Neural cell (in vitro differentiated cells): Measurements from ENCODE around the gene TMEM44. TPM values are rescaled to one million over a fixed set of nuclear protein-coding genes. Genes with fewer than 3 reads are reported as not detected.

Source experiments
- H2AFZ ChIP-seq: fragments of 200-600, 300-800 bp; sonication (generic), shearing (Covaris generic); 2 replicates; pipeline ENCODE4 v1.6.0; 2014; ENCODE audit warnings: low read depth, mild to moderate bottlenecking, antibody characterized with exemption, low read length, moderate library complexity
- H3F3A ChIP-seq: fragments of 200-600 bp; shearing (Covaris generic); 2 replicates; pipeline ENCODE4 v1.6.1; 2016; ENCODE audit warnings: mild to moderate bottlenecking, moderate library complexity, mixed read lengths, antibody characterized with exemption, low read length; ENCODE audit not compliant: insufficient read depth, poor library complexity, severe bottlenecking
- H3K27ac ChIP-seq: fragments of 200-600, 300-800 bp; sonication (generic), shearing (Covaris generic); 2 replicates; pipeline ENCODE4 v1.5.1; 2014; ENCODE audit warnings: mild to moderate bottlenecking, low read length, moderate library complexity
- H3K27me3 ChIP-seq: fragments of 300-800, 200-600 bp; sonication (generic), shearing (Covaris generic); 2 replicates; pipeline ENCODE4 v1.6.0; 2014; ENCODE audit warnings: mild to moderate bottlenecking, low read depth, low read length, moderate library complexity; ENCODE audit not compliant: insufficient read depth
- H3K36me3 ChIP-seq: fragments of 300-800, 200-600 bp; sonication (generic), shearing (Covaris generic); 2 replicates; pipeline ENCODE4 v1.5.1; 2014; ENCODE audit warnings: mild to moderate bottlenecking, antibody characterized with exemption, low read length, moderate library complexity; ENCODE audit not compliant: insufficient read depth
- H3K4me2 ChIP-seq: fragments of 300-800, 200-600 bp; sonication (generic), shearing (Covaris generic); 2 replicates; pipeline ENCODE4 v1.6.0; 2014; ENCODE audit warnings: mild to moderate bottlenecking, low read length
- H3K4me3 ChIP-seq: fragments of 300-800, 200-600 bp; sonication (generic), shearing (Covaris generic); 2 replicates; pipeline ENCODE4 v1.5.1; 2014; ENCODE audit warnings: mild to moderate bottlenecking, low read length, moderate library complexity
- H3K79me2 ChIP-seq: fragments of 200-600 bp; shearing (Covaris generic); replicated peaks from 2 replicates; pipeline ENCODE4 v1.6.0; 2014; ENCODE audit warnings: mild to moderate bottlenecking, low read length, moderate library complexity; ENCODE audit not compliant: insufficient read depth
- H3K9ac ChIP-seq: fragments of 300-800, 200-600 bp; sonication (generic), shearing (Covaris generic); 2 replicates; pipeline ENCODE4 v1.6.1; 2016; ENCODE audit warnings: mild to moderate bottlenecking, low read length, mixed read lengths
- H3K9me2 ChIP-seq: fragments of 200-600 bp; shearing (Covaris generic); 2 replicates; pipeline ENCODE4 v1.6.1; 2016; ENCODE audit warnings: mild to moderate bottlenecking, low read length, mixed read lengths; ENCODE audit not compliant: insufficient read depth
- H3K9me3 ChIP-seq: fragments of 200-600, 300-800 bp; sonication (generic), shearing (Covaris generic); 2 replicates; pipeline ENCODE4 v1.6.1; 2016; ENCODE audit warnings: mild to moderate bottlenecking, mixed run types, low read length, moderate library complexity, mixed read lengths
- H4K20me1 ChIP-seq: fragments of 200-600 bp; shearing (Covaris generic); 2 replicates; pipeline ENCODE4 v1.6.1; 2016; ENCODE audit warnings: mild to moderate bottlenecking, mixed run types; ENCODE audit not compliant: insufficient read depth
- EP300 ChIP-seq: fragments of 450-650 bp; conservative IDR thresholded peaks from 2 replicates; pipeline ENCODE4 v1.6.1; 2014; ENCODE audit warnings: antibody characterized with exemption, mild to moderate bottlenecking, moderate library complexity; ENCODE audit not compliant: poor library complexity, severe bottlenecking
- EZH2 ChIP-seq: fragments of 200-600, 300-800 bp; shearing (Covaris generic), sonication (generic); IDR thresholded peaks from 2 replicates; pipeline ENCODE4 v1.6.1; 2014; ENCODE audit warnings: antibody characterized with exemption, low read length, borderline replicate concordance, mild to moderate bottlenecking; ENCODE audit not compliant: insufficient read depth, poor library complexity, severe bottlenecking
- MXI1 ChIP-seq: fragments of 450-650 bp; conservative IDR thresholded peaks from 2 replicates; pipeline ENCODE4 v1.6.1; 2014; ENCODE audit warnings: antibody characterized with exemption, mild to moderate bottlenecking; ENCODE audit not compliant: poor library complexity, severe bottlenecking
- POLR2AphosphoS5 ChIP-seq: IDR thresholded peaks from 2 replicates; pipeline ENCODE4 v1.6.1; 2012
- RAD21 ChIP-seq: fragments of 450-650 bp; conservative IDR thresholded peaks from 2 replicates; pipeline ENCODE4 v1.6.1; 2014; ENCODE audit warnings: antibody characterized with exemption, mild to moderate bottlenecking, moderate library complexity
- REST ChIP-seq: IDR thresholded peaks from 2 replicates; pipeline ENCODE4 v1.6.1; 2012; ENCODE audit warnings: borderline replicate concordance
- SMC3 ChIP-seq: fragments of 450-650 bp; conservative IDR thresholded peaks from 2 replicates; pipeline ENCODE4 v1.6.1; 2014; ENCODE audit warnings: antibody characterized with exemption, mild to moderate bottlenecking, moderate library complexity; ENCODE audit not compliant: poor library complexity
- TAF1 ChIP-seq: IDR thresholded peaks from 2 replicates; pipeline ENCODE4 v1.6.1; 2012; ENCODE audit warnings: low read depth
- polyA plus RNA-seq: library from polyadenylated mRNA; depleted of rRNA; stranded (reverse); fragments of >200 nt; gene quantifications from 2 replicates; pipeline ENCODE4 v1.2.3, GENCODE V29; 2014
- TF ChIP-seq, protein P1 (sequence below): fragments of 450-650 bp; IDR thresholded peaks from 2 replicates; pipeline ENCODE4 v1.5.1; 2014; ENCODE audit warnings: antibody characterized with exemption, mild to moderate bottlenecking, moderate library complexity; ENCODE audit not compliant: poor library complexity, severe bottlenecking

Gene TMEM44
- polyA plus RNA-seq, 1 donor from 2014 or later = 40.6 TPM

DNA sequence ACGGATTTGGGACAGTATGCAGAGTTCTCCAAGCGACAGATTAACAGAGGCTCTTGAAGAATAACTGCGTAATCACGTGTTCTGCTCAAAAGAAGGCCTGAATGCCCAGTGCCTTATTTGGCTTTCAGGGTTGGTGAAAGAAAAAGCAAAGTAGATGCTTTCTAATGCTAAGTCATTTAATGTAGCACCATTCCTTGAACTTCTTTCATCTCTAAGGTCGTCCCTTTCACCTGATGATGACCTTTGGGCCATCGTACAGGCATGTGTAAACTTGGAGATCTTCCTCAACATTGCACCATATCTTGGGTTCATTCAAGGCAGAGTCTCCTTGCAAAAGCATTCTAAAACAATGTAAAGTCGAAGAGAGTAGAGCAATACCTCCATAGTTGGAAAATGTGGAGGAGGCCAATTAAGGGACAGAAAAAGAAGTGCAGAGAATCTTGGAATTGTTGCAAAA lies 48.9 kb downstream of the TMEM44 start:
- no peaks in the 10 kb centered on the region for H4K20me1 ChIP-seq
- H3K36me3 ChIP-seq = no peaks in the 10 kb centered on the region
- peak overlapping the region; percentile 74 for H3K4me2 ChIP-seq
- no peaks in the 10 kb centered on the region for H3K9me3 ChIP-seq
- H3K27me3 ChIP-seq = no peaks in the 10 kb centered on the region
- TF ChIP-seq RAD21 (no peak), TAF1 (no peak), POLR2AphosphoS5 (no peak), MXI1 (no peak), REST (no peak), EP300 (no peak), EZH2 (no peak), SMC3 (no peak)
- TF ChIP-seq, protein P1, sequence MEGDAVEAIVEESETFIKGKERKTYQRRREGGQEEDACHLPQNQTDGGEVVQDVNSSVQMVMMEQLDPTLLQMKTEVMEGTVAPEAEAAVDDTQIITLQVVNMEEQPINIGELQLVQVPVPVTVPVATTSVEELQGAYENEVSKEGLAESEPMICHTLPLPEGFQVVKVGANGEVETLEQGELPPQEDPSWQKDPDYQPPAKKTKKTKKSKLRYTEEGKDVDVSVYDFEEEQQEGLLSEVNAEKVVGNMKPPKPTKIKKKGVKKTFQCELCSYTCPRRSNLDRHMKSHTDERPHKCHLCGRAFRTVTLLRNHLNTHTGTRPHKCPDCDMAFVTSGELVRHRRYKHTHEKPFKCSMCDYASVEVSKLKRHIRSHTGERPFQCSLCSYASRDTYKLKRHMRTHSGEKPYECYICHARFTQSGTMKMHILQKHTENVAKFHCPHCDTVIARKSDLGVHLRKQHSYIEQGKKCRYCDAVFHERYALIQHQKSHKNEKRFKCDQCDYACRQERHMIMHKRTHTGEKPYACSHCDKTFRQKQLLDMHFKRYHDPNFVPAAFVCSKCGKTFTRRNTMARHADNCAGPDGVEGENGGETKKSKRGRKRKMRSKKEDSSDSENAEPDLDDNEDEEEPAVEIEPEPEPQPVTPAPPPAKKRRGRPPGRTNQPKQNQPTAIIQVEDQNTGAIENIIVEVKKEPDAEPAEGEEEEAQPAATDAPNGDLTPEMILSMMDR = no peak
- H3K9ac ChIP-seq = peak overlapping the region; percentile 95
- H3K4me3 ChIP-seq = peak overlapping the region; percentile 92
- H3K79me2 ChIP-seq = no peaks in the 10 kb centered on the region
- H3F3A ChIP-seq = no peaks in the 10 kb centered on the region
- peak overlapping the region; percentile 92 for H2AFZ ChIP-seq
- H3K27ac ChIP-seq = peak overlapping the region; percentile 84
- H3K9me2 ChIP-seq = no peaks in the 10 kb centered on the region

DNA sequence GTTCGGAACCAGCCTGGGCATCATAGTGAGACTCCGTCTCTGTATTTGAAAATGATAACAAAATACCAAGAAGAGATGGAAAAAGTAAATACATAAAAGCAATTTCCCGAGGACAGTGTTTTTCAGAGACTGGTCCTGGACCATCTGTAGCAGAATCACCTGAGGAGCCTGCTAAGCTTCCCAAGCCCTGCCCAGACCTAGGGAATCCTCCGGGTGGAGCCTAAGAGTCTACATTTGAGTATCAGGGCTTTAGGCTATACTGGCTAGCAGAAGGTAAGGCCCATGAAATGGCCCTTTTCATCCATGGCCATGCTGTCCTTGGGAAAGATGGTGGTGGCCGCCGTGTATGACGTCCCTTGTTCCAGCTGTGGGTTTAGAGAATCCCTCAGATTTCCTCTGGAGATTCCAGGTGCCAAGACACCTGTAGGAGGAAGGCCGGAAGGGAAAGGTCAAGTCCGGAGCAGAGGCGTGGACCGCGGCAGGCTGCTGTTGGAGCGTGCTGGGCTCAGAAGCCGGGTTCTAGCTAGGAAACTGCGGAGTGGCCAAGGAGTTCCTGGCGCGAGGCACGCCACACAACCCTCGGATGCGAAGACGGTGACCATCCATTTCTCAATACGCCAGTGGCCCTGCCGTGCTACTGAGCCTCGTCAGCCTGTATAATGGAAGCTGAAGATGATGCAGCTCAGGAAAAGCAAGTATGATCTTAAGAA lies 50.9 kb downstream of the TMEM44 start:
- no peaks in the 10 kb centered on the region for H3K27me3 ChIP-seq
- H3K4me3 ChIP-seq = no peak overlapping the region
- H3K27ac ChIP-seq = no peak overlapping the region
- no peaks in the 10 kb centered on the region for H3F3A ChIP-seq
- H3K79me2 ChIP-seq = no peaks in the 10 kb centered on the region
- no peaks in the 10 kb centered on the region for H3K9me2 ChIP-seq
- H3K36me3 ChIP-seq = no peaks in the 10 kb centered on the region
- no peak overlapping the region for H3K4me2 ChIP-seq
- no peak overlapping the region for H2AFZ ChIP-seq
- TF ChIP-seq REST = no peak
- TF ChIP-seq, protein P1 = no peak
- TF ChIP-seq MXI1 = no peak
- no peak for TF ChIP-seq TAF1
- no peak for TF ChIP-seq EZH2
- no peak for TF ChIP-seq POLR2AphosphoS5
- no peak for TF ChIP-seq EP300
- no peak for TF ChIP-seq RAD21
- TF ChIP-seq SMC3 = no peak
- H3K9ac ChIP-seq = no peak overlapping the region
- H3K9me3 ChIP-seq = no peaks in the 10 kb centered on the region
- no peaks in the 10 kb centered on the region for H4K20me1 ChIP-seq
